Measurements from ENCODE around the gene PSD. TPM values are rescaled to one million over a fixed set of nuclear protein-coding genes. Genes with fewer than 3 reads are reported as not detected.
A peak's percentile ranks its signal among the peaks of the same experiment; 100 is the strongest.

Gene PSD
- total and polyA plus RNA-seq, 2 donors (not counting 1 experiment from before 2014, with no cell fraction given) = 0.07 to 5.3 TPM

- H3K4me3 ChIP-seq (replicated peaks in 1 of 4; ENCODE audit: control extremely low read depth in 1 of 4, insufficient read depth in 1 of 4, low read depth in 3 of 4, low read length in 4 of 4) = no peak overlapping the region
- H3K27me3 ChIP-seq (ENCODE audit: control insufficient read depth, insufficient read depth, low read length) = peaks cover 7% of the 10 kb centered on the region
- H3K4me2 ChIP-seq (ENCODE audit: extremely low read depth, insufficient read depth, low read length) = no peak overlapping the region
- peaks cover 2% of the 10 kb centered on the region for H4K20me1 ChIP-seq (ENCODE audit: control insufficient read depth, extremely low read depth, insufficient read depth, low read length)
- H3K9ac ChIP-seq (ENCODE audit: insufficient read depth, low read length) = no peak overlapping the region
- H3K27ac ChIP-seq (ENCODE audit: insufficient read depth, low read length) = no peak overlapping the region
- TF ChIP-seq, protein P1, sequence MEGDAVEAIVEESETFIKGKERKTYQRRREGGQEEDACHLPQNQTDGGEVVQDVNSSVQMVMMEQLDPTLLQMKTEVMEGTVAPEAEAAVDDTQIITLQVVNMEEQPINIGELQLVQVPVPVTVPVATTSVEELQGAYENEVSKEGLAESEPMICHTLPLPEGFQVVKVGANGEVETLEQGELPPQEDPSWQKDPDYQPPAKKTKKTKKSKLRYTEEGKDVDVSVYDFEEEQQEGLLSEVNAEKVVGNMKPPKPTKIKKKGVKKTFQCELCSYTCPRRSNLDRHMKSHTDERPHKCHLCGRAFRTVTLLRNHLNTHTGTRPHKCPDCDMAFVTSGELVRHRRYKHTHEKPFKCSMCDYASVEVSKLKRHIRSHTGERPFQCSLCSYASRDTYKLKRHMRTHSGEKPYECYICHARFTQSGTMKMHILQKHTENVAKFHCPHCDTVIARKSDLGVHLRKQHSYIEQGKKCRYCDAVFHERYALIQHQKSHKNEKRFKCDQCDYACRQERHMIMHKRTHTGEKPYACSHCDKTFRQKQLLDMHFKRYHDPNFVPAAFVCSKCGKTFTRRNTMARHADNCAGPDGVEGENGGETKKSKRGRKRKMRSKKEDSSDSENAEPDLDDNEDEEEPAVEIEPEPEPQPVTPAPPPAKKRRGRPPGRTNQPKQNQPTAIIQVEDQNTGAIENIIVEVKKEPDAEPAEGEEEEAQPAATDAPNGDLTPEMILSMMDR (conservative IDR thresholded peaks at IDR 0.05 in 1 of 2, IDR thresholded peaks at IDR 0.05 in 1 of 2; ENCODE audit: low read depth in 1 of 2, low read length in 2 of 2) = no peak
- no peak for TF ChIP-seq EZH2 (IDR thresholded peaks at IDR 0.05; ENCODE audit: low read length, missing control alignments)
- no peaks in the 10 kb centered on the region for H3K9me3 ChIP-seq (ENCODE audit: control insufficient read depth, insufficient read depth, low read depth, low read length)
- peaks cover 3% of the 10 kb centered on the region for H3K79me2 ChIP-seq (ENCODE audit: control insufficient read depth, insufficient read depth, low read length)
- peaks cover 11% of the 10 kb centered on the region for H3K36me3 ChIP-seq (ENCODE audit: control insufficient read depth, insufficient read depth, low read length)
- H3K4me1 ChIP-seq (ENCODE audit: control insufficient read depth, extremely low read depth, insufficient read depth, low read length) = peaks cover 24% of the 10 kb centered on the region
- H2AFZ ChIP-seq (ENCODE audit: low read length) = no peak overlapping the region
- no peak for DNase-seq (ENCODE audit: low read depth in 2 of 2)
Measured at GRCh38 chr10:102423372-102423968, 4.9 kb upstream of the PSD start.

- no peak overlapping the region for H3K9ac ChIP-seq (ENCODE audit: insufficient read depth, low read length)
- H4K20me1 ChIP-seq (ENCODE audit: control insufficient read depth, extremely low read depth, insufficient read depth, low read length) = peaks cover 2% of the 10 kb centered on the region
- peak overlapping the region; percentile 26 for H2AFZ ChIP-seq (ENCODE audit: low read length)
- H3K79me2 ChIP-seq (ENCODE audit: control insufficient read depth, insufficient read depth, low read length) = peaks cover 3% of the 10 kb centered on the region
- no peaks in the 10 kb centered on the region for H3K9me3 ChIP-seq (ENCODE audit: control insufficient read depth, insufficient read depth, low read depth, low read length)
- DNase-seq (ENCODE audit: low read depth in 2 of 2) = peak; percentile 62 to 71
- H3K4me3 ChIP-seq (replicated peaks in 1 of 4; ENCODE audit: control extremely low read depth in 1 of 4, insufficient read depth in 1 of 4, low read depth in 3 of 4, low read length in 4 of 4) = peak overlapping the region; percentile 72 to 94 (median 92)
- peak overlapping the region; percentile 74 for H3K27ac ChIP-seq (ENCODE audit: insufficient read depth, low read length)
- peak overlapping the region; percentile 94 for H3K4me2 ChIP-seq (ENCODE audit: extremely low read depth, insufficient read depth, low read length)
- peaks cover 24% of the 10 kb centered on the region for H3K4me1 ChIP-seq (ENCODE audit: control insufficient read depth, extremely low read depth, insufficient read depth, low read length)
- H3K36me3 ChIP-seq (ENCODE audit: control insufficient read depth, insufficient read depth, low read length) = peaks cover 11% of the 10 kb centered on the region
- TF ChIP-seq EZH2 (IDR thresholded peaks at IDR 0.05; ENCODE audit: low read length, missing control alignments) = no peak
- TF ChIP-seq, protein P1 (conservative IDR thresholded peaks at IDR 0.05 in 1 of 2, IDR thresholded peaks at IDR 0.05 in 1 of 2; ENCODE audit: low read depth in 1 of 2, low read length in 2 of 2) = peak; percentile 56 to 80
- H3K27me3 ChIP-seq (ENCODE audit: control insufficient read depth, insufficient read depth, low read length) = peaks cover 14% of the 10 kb centered on the region
Measured at GRCh38 chr10:102422545-102423129, 4.1 kb upstream of the PSD start.

DNA sequence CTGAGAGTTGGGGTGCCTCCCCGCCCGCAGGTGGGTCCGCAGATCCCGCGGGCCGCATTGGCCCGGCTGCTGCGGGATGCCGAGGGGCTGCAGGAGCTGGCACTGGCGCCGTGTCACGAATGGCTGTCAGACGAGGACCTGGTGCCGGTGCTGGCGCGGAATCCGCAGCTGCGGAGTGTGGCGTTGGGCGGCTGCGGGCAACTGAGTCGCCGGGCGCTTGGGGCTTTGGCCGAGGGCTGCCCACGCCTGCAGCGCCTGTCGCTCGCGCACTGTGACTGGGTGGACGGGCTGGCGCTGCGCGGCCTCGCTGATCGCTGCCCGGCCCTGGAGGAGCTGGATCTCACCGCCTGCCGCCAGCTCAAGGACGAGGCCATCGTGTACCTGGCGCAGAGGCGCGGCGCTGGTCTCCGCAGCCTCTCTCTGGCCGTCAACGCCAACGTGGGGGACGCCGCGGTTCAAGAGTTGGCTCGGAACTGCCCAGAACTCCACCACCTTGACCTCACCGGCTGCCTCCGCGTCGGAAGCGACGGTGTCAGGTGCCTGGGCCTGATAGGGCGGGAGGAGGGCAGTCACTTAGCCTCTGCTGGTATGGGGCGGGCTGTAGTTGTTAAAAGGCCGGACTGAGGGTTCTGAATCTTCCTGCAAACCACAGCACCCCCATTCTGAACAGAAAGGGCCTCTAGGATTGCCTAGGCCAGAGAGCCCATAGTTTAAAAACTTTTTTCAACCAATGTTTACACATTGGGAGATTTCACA lies 3.4 kb upstream of the PSD start:
- peak overlapping the region; percentile 62 for H3K9ac ChIP-seq (ENCODE audit: insufficient read depth, low read length)
- peak overlapping the region; percentile 74 for H3K27ac ChIP-seq (ENCODE audit: insufficient read depth, low read length)

More for the DNA sequence above, 3.4 kb upstream of the PSD start:
- DNase-seq (ENCODE audit: low read depth in 2 of 2) = no peak
- Histone ChIP-seq H2AFZ (ENCODE audit: low read length) (peak overlapping the region; percentile 90), H4K20me1 (ENCODE audit: control insufficient read depth, extremely low read depth, insufficient read depth, low read length) (peaks cover 2% of the 10 kb centered on the region), H3K36me3 (ENCODE audit: control insufficient read depth, insufficient read depth, low read length) (peaks cover 11% of the 10 kb centered on the region), H3K27me3 (ENCODE audit: control insufficient read depth, insufficient read depth, low read length) (peaks cover 14% of the 10 kb centered on the region), H3K4me2 (ENCODE audit: extremely low read depth, insufficient read depth, low read length) (peak overlapping the region; percentile 94), H3K4me3 (replicated peaks in 1 of 4; ENCODE audit: control extremely low read depth in 1 of 4, insufficient read depth in 1 of 4, low read depth in 3 of 4, low read length in 4 of 4) (peak overlapping the region; percentile 72 to 94 (median 92)), H3K9me3 (ENCODE audit: control insufficient read depth, insufficient read depth, low read depth, low read length) (no peaks in the 10 kb centered on the region), H3K4me1 (ENCODE audit: control insufficient read depth, extremely low read depth, insufficient read depth, low read length) (peaks cover 24% of the 10 kb centered on the region), H3K79me2 (ENCODE audit: control insufficient read depth, insufficient read depth, low read length) (peaks cover 3% of the 10 kb centered on the region)
- TF ChIP-seq EZH2 (IDR thresholded peaks at IDR 0.05; ENCODE audit: low read length, missing control alignments) = no peak
- TF ChIP-seq, protein P1 (conservative IDR thresholded peaks at IDR 0.05 in 1 of 2, IDR thresholded peaks at IDR 0.05 in 1 of 2; ENCODE audit: low read depth in 1 of 2, low read length in 2 of 2) = no peak
